Measurements from ENCODE around the gene TMEM214.

TMEM214 gene

DNA sequence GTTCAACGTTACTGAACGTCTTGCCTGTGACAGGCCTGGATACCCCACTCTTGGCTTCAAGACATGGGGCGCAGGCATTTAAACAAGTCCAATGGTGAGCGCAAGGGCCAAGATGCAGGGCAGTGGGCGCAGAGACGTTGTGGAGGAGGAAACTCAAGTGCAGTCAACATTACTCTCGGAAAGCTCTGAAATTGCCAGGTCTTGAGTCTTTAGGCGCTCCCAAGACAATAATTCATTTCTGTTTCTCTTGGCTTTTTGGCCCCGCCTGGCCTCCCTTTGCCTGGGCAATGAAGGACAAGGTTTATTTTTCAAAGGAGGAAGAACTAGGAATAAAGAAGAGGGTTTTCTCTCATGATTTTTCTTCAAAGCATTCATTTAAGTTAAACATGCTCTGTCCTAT lies 13.3 kb upstream of the TMEM214 start:
- TF ChIP-seq CTCF (IDR thresholded peaks at IDR 0.05; ENCODE audit: control insufficient read depth, extremely low read depth, insufficient read depth), result no peak
- DNase-seq (ENCODE audit: low read depth), result no peak
- H3K4me3 ChIP-seq (ENCODE audit: low read depth, low read length), result no peak overlapping the region

DNA sequence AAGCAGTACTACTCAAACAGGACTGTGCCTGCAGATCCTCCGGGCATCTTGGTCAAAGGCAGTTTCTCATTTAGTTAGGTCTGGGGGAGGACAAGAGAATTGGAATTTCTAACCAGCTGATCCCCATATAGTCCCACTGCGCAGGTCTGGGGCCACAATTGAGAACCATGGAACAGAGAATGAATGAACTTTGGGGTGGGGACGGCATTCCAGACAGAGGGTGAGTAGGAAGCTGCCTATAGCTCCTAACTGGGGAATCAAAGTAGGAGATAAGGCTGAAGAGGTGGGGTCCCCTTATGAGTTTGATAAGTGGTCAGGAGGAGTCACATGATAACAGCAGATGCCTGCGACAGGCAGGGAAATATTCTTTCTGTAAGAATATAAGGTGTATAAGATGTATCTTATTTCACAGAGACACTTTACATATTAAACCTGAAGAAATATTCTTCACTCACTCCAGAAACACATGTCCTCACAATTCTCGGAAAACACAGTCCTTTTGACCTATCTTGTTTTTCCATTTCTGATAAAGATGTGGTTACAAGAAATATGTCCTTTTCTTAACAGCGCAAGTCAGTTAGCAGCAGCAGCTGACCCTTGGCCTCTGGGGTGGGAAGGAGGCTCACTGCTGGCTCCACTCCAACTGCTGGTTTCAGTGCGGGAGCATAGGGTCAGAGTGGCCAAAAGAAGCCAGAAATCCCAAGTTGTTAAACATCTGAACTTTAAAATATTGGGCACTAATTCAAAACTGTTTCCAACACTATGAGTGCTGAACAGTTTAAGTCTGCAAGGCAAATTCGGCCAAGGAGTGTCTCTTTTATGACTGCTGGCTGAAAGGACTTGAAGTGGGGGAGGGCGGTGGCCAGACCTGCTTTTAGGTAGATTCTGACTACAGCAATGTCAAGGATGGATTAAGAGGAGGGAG lies 12.6 kb upstream of the TMEM214 start:
- no peak for TF ChIP-seq CTCF (IDR thresholded peaks at IDR 0.05; ENCODE audit: control insufficient read depth, extremely low read depth, insufficient read depth)
- no peak for DNase-seq (ENCODE audit: low read depth)

DNA sequence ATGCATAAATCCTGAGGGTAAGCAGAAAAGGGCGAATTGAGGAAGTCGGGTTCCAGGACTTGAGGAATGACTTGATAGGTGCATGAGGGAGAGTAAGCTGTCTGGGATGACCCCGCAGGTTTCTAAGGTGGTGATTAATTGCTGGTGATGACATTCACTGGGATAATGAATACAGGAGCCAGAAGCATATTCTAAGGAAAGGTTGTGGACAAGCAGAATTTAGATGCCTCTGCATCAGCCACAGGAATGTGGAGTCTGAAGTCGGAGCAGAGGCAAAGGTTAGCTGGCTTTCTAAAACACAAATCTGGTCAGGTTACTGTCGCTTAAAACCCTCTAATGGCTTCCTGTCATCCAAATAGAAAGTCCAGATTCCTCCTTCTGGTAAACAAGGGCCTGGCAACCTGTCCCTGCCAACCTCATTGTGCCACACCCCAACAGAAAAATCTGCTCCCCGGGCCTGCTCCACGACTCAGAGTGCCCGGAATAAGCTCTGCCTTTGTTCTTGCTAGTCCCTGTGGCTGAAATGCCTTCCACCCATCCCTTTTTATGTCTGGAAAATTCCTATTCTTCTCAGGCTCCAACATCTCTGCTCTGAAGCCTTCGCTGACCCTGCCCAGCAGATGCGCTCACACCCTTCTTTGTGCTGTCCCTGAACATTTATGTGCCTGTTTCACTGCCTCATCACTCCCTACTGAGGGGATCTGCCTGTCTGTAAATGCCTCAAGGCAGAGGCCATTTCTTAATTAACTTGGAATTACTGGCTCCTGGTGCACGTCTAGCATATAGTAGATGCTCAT lies 11.3 kb upstream of the TMEM214 start:
- TF ChIP-seq CTCF (IDR thresholded peaks at IDR 0.05; ENCODE audit: control insufficient read depth, extremely low read depth, insufficient read depth), result no peak
- DNase-seq (ENCODE audit: low read depth), result no peak
- no peak overlapping the region for H3K4me3 ChIP-seq (ENCODE audit: low read depth, low read length)

More for the DNA sequence above, 12.6 kb upstream of the TMEM214 start:
- no peak overlapping the region for H3K4me3 ChIP-seq (ENCODE audit: low read depth, low read length)

GRCh38 chr2:27023740-27024139 lies 9.0 kb upstream of the TMEM214 start:
- no peak for DNase-seq (ENCODE audit: low read depth)
- no peak for TF ChIP-seq CTCF (IDR thresholded peaks at IDR 0.05; ENCODE audit: control insufficient read depth, extremely low read depth, insufficient read depth)
- H3K4me3 ChIP-seq (ENCODE audit: low read depth, low read length), result no peak overlapping the region

DNA sequence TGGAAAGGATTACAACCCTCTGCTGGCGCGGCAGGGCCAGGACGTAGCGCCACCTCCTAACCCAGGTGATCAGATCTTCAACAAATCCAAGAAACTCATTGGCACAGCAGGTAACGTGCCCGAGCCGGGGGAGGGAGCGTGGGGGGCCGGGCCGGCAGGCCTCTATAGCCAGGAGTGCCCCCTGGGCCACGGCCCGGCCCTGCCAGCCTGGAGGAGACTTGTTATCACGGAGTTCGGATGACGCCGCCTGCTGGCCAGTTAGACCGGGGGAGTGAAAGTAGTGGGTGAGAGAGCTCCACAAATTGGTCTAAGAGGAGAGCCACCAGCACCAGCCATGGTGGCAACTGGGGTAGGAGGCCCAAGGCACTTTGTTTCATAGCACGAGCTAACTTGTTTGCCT lies 8.6 kb upstream of the TMEM214 start:
- no peak for DNase-seq (ENCODE audit: low read depth)
- no peak overlapping the region for H3K4me3 ChIP-seq (ENCODE audit: low read depth, low read length)
- no peak for TF ChIP-seq CTCF (IDR thresholded peaks at IDR 0.05; ENCODE audit: control insufficient read depth, extremely low read depth, insufficient read depth)

GRCh38 chr2:27024812-27025211 lies 8.0 kb upstream of the TMEM214 start:
- no peak for DNase-seq (ENCODE audit: low read depth)
- no peak overlapping the region for H3K4me3 ChIP-seq (ENCODE audit: low read depth, low read length)
- no peak for TF ChIP-seq CTCF (IDR thresholded peaks at IDR 0.05; ENCODE audit: control insufficient read depth, extremely low read depth, insufficient read depth)
